H1 (cell line): Measurements from ENCODE around the gene PARD6A. TPM values are rescaled to one million over a fixed set of nuclear protein-coding genes. Genes with fewer than 3 reads are reported as not detected.
A peak's percentile ranks its signal among the peaks of the same experiment; 100 is the strongest.

ENCODE experiments used
- CTCF ChIA-PET: fragments of 300-600 bp; sonication (Branson Sonifier 250); formaldehyde crosslinking; loops from one replicate; lab custom pipeline; 2021; ENCODE audit not compliant: partially characterized antibody; lab: Charles Lee
- POLR2A ChIA-PET: fragments of 300-600 bp; sonication (Branson Sonifier 250); formaldehyde crosslinking; loops from one replicate; lab custom pipeline; 2021; ENCODE audit warnings: inconsistent platforms; ENCODE audit not compliant: partially characterized antibody; lab: Charles Lee
- DNase-seq, 2 experiments: peaks; one replicate each; pipeline versions ENCODE4 v3.0.0 to v3.0.0-alpha.2; 2010 to 2022; ENCODE audit warnings: low spot score in 2 of 2, low read depth in 1 of 2, mixed read lengths in 1 of 2
- FAIRE-seq: peaks from 2 replicates; lab custom pipeline; 2011; peaks lifted over from hg19 to GRCh38; lab: Jason Lieb, UNC
- H2AFZ ChIP-seq: 2 replicates; pipeline ENCODE4 v1.8.1; 2012; ENCODE audit warnings: low read length, inconsistent platforms
- H2AK5ac ChIP-seq: 2 replicates; pipeline ENCODE4 v1.6.1; 2013; ENCODE audit warnings: low read depth, low read length
- H2BK120ac ChIP-seq: replicated peaks from 2 replicates; pipeline ENCODE3; 2013; ENCODE audit warnings: low read depth, low read length, inconsistent platforms
- H2BK12ac ChIP-seq: 2 replicates; pipeline ENCODE4 v1.6.1; 2013; ENCODE audit warnings: low read depth, low read length
- H2BK15ac ChIP-seq: 2 replicates; pipeline ENCODE4 v1.6.1; 2013; ENCODE audit warnings: low read length
- H2BK20ac ChIP-seq: 2 replicates; pipeline ENCODE4 v1.6.1; 2013; ENCODE audit warnings: low read length
- H2BK5ac ChIP-seq: 2 replicates; pipeline ENCODE4 v1.6.1; 2013; ENCODE audit warnings: low read depth, low read length
- H3K14ac ChIP-seq: 2 replicates; pipeline ENCODE4 v1.6.1; 2013; ENCODE audit warnings: inconsistent platforms; ENCODE audit not compliant: insufficient read length
- H3K18ac ChIP-seq: 2 replicates; pipeline ENCODE4 v1.6.1; 2013; ENCODE audit warnings: low read length; ENCODE audit errors: extremely low read depth
- H3K23ac ChIP-seq: 2 replicates; pipeline ENCODE4 v1.6.1; 2013; ENCODE audit warnings: inconsistent platforms; ENCODE audit not compliant: insufficient read length
- H3K23me2 ChIP-seq: 2 replicates; pipeline ENCODE4 v1.6.1; 2013; ENCODE audit warnings: low read depth, low read length
- H3K27ac ChIP-seq: 2 replicates; pipeline ENCODE4 v1.6.1; 2011; ENCODE audit warnings: low read depth, low read length, inconsistent platforms
- H3K27me3 ChIP-seq, 4 experiments: replicated peaks in 1 of 4; 1 replicate in 1 of 4; 2 replicates in 3 of 4; pipeline versions ENCODE4 v1.6.1 to v1.8.1; 2011 to 2013; ENCODE audit warnings: low read length in 3 of 4, mild to moderate bottlenecking in 3 of 4, inconsistent platforms in 2 of 4, mixed read lengths in 2 of 4, moderate library complexity in 1 of 4; ENCODE audit not compliant: control insufficient read depth in 3 of 4, insufficient read depth in 3 of 4; ENCODE audit errors: extremely low read depth in 1 of 4
- H3K36me3 ChIP-seq, 4 experiments: 2 replicates each; pipeline versions ENCODE4 v1.6.1 to v1.8.1; 2011 to 2013; ENCODE audit warnings: mild to moderate bottlenecking in 4 of 4, low read length in 3 of 4, moderate library complexity in 2 of 4, control low read depth in 1 of 4, inconsistent platforms in 1 of 4; ENCODE audit not compliant: insufficient read depth in 4 of 4, control insufficient read depth in 2 of 4
- H3K4ac ChIP-seq: replicated peaks from 2 replicates; pipeline ENCODE3; 2013; ENCODE audit warnings: low read length, low read depth, mixed read lengths, inconsistent platforms; ENCODE audit not compliant: insufficient read length
- H3K4me1 ChIP-seq, 4 experiments: replicated peaks in 1 of 4; 1 replicate in 1 of 4; 2 replicates in 3 of 4; pipeline versions ENCODE4 v1.6.1 to v1.8.1; 2011 to 2013; ENCODE audit warnings: low read length in 3 of 4, inconsistent platforms in 2 of 4, mixed read lengths in 1 of 4; ENCODE audit not compliant: insufficient read depth in 4 of 4, control insufficient read depth in 3 of 4
- H3K4me2 ChIP-seq, 2 experiments: 2 replicates each; pipeline versions ENCODE4 v1.6.1 to v1.8.1; 2011 to 2013; ENCODE audit warnings: low read depth in 2 of 2, low read length in 2 of 2, control low read depth in 1 of 2, inconsistent platforms in 1 of 2, mild to moderate bottlenecking in 1 of 2; ENCODE audit not compliant: insufficient read depth in 1 of 2
- H3K4me3 ChIP-seq, 4 experiments: fragments of 200-600, 300-600 bp in 1 of 4; sonication (generic), shearing (Covaris generic), sonication (Bioruptor Twin) in 1 of 4; 2 replicates each; pipeline versions ENCODE4 v1.5.1 to v1.8.1; 2011 to 2016; ENCODE audit warnings: low read length in 4 of 4, low read depth in 3 of 4, control low read depth in 2 of 4, inconsistent platforms in 2 of 4, mild to moderate bottlenecking in 2 of 4, mixed read lengths in 1 of 4, moderate library complexity in 1 of 4; ENCODE audit not compliant: insufficient read depth in 2 of 4; ENCODE audit errors: extremely low read depth in 1 of 4
- H3K56ac ChIP-seq: replicated peaks from 2 replicates; pipeline ENCODE3; 2013; ENCODE audit warnings: low read depth, mild to moderate bottlenecking, mixed read lengths, low read length, inconsistent platforms; ENCODE audit not compliant: insufficient read length
- H3K79me1 ChIP-seq: 2 replicates; pipeline ENCODE4 v1.6.1; 2013; ENCODE audit warnings: low read depth, low read length, control low read depth
- H3K79me2 ChIP-seq, 2 experiments: 2 replicates each; pipeline versions ENCODE4 v1.6.1 to v1.8.1; 2012 to 2013; ENCODE audit warnings: low read length in 2 of 2, mild to moderate bottlenecking in 2 of 2, inconsistent platforms in 1 of 2; ENCODE audit not compliant: insufficient read depth in 2 of 2, control insufficient read depth in 1 of 2
- H3K9ac ChIP-seq, 4 experiments: replicated peaks in 1 of 4; 1 replicate in 1 of 4; 2 replicates in 3 of 4; pipeline versions ENCODE4 v1.6.1 to v1.8.1; 2011 to 2013; ENCODE audit warnings: low read depth in 3 of 4, low read length in 3 of 4, control low read depth in 2 of 4, mild to moderate bottlenecking in 2 of 4, moderate library complexity in 2 of 4, inconsistent platforms in 1 of 4; ENCODE audit errors: extremely low read depth in 1 of 4
- H3K9me3 ChIP-seq, 2 experiments: 2 replicates each; pipeline versions ENCODE4 v1.6.1 to v1.8.1; 2012 to 2013; ENCODE audit warnings: mild to moderate bottlenecking in 2 of 2, moderate library complexity in 2 of 2, control low read depth in 1 of 2, inconsistent platforms in 1 of 2, low read depth in 1 of 2, low read length in 1 of 2, mixed read lengths in 1 of 2; ENCODE audit not compliant: insufficient read depth in 2 of 2
- H4K20me1 ChIP-seq, 2 experiments: replicated peaks in 1 of 2; 2 replicates each; pipeline versions ENCODE3 to v1.8.1; 2011 to 2013; ENCODE audit warnings: inconsistent platforms in 2 of 2, low read length in 2 of 2, mild to moderate bottlenecking in 1 of 2; ENCODE audit not compliant: insufficient read depth in 2 of 2, control insufficient read depth in 1 of 2
- H4K5ac ChIP-seq: 2 replicates; pipeline ENCODE4 v1.6.1; 2013; ENCODE audit warnings: low read length, low read depth, mixed read lengths, inconsistent platforms; ENCODE audit not compliant: insufficient read length
- H4K8ac ChIP-seq: 2 replicates; pipeline ENCODE4 v1.8.0; 2013; ENCODE audit warnings: mild to moderate bottlenecking, moderate library complexity, low read length, inconsistent platforms; ENCODE audit not compliant: insufficient read depth; ENCODE audit errors: extremely low read depth
- H4K91ac ChIP-seq: replicated peaks from 2 replicates; pipeline ENCODE3; 2013; ENCODE audit warnings: low read length, mixed read lengths, inconsistent platforms; ENCODE audit not compliant: insufficient read length
- CHD2 ChIP-seq: IDR thresholded peaks from 2 replicates; pipeline ENCODE4 v1.6.1; 2012; ENCODE audit warnings: low read length, improper control_type of control experiment
- EP300 ChIP-seq, 2 experiments: IDR thresholded peaks; 1 replicate in 1 of 2; 2 replicates in 1 of 2; pipeline ENCODE4 v1.6.1; 2011 to 2012; ENCODE audit warnings: low read depth in 2 of 2, low read length in 2 of 2, mild to moderate bottlenecking in 2 of 2, borderline replicate concordance in 1 of 2, inconsistent platforms in 1 of 2, moderate library complexity in 1 of 2
- JUN ChIP-seq: IDR thresholded peaks from 2 replicates; pipeline ENCODE4 v1.6.1; 2011; ENCODE audit warnings: low read depth, mild to moderate bottlenecking, improper control_type of control experiment, low read length
- JUND ChIP-seq: IDR thresholded peaks from 2 replicates; pipeline ENCODE4 v1.6.1; 2011; ENCODE audit warnings: mild to moderate bottlenecking, improper control_type of control experiment, low read length
- RBBP5 ChIP-seq: IDR thresholded peaks from 2 replicates; pipeline ENCODE4 v1.7.1; 2012; ENCODE audit warnings: low read depth, mild to moderate bottlenecking, inconsistent platforms, low read length, moderate library complexity, borderline replicate concordance
- RXRA ChIP-seq: IDR thresholded peaks from 2 replicates; pipeline ENCODE4 v1.6.1; 2011; ENCODE audit warnings: low read depth, mild to moderate bottlenecking, low read length, moderate library complexity; ENCODE audit not compliant: insufficient read depth
- SIX5 ChIP-seq: IDR thresholded peaks from 2 replicates; pipeline ENCODE4 v1.6.1; 2011; ENCODE audit warnings: mild to moderate bottlenecking, low read depth, low read length
- TAF7 ChIP-seq: optimal IDR thresholded peaks from 2 replicates; pipeline ENCODE3; 2011; ENCODE audit warnings: low read depth, mild to moderate bottlenecking, inconsistent platforms, low read length, moderate library complexity, borderline replicate concordance
- WGBS, 2 experiments: shearing (Covaris generic) in 1 of 2; methylation state at CpG; one replicate each; pipeline versions ENCODE4 v1.1.6 to v1.1.7; 2013 to 2015; ENCODE audit warnings: low lambda C conversion rate in 2 of 2, mixed read lengths in 2 of 2, inconsistent platforms in 1 of 2, low coverage in 1 of 2, missing lambda C conversion rate in 1 of 2; ENCODE audit not compliant: insufficient replicate concordance in 2 of 2, insufficient coverage in 1 of 2, insufficient read length in 1 of 2; ENCODE audit errors: extremely low coverage in 1 of 2, missing lambda C conversion rate in 1 of 2; 5-methylcytosine and 5-hydroxymethylcytosine counted together
- polyA plus RNA-seq, 7 experiments: library from polyadenylated mRNA; depleted of rRNA in 3 of 7; stranded (reverse) in 5 of 7; unstranded in 2 of 7; fragments of >200 nt in 5 of 7; fragments of 200-250 nt in 2 of 7; gene quantifications; 1 replicate in 5 of 7; 2 replicates in 1 of 7; 4 replicates in 1 of 7; pipeline versions ENCODE4 v1.2.1 to v1.2.3, GENCODE V29; 2011 to 2013; ENCODE audit warnings: missing spikeins in 2 of 7, mixed read lengths in 2 of 7
- total RNA-seq: library from RNA; stranded (reverse); fragmentation: NEBNext Ultra II Directional; extraction: Animal tissue kit (Norgen Biotek cat#: 25700); gene quantifications from 2 replicates; pipeline ENCODE4 v1.2.1, GENCODE V29; 2021

The PARD6A gene
- total and polyA plus RNA-seq, 2 of the 8 experiments (the other 6 are each of a cell fraction or from before 2014, with no cell fraction given), result 15.1 to 21.8 TPM

DNA sequence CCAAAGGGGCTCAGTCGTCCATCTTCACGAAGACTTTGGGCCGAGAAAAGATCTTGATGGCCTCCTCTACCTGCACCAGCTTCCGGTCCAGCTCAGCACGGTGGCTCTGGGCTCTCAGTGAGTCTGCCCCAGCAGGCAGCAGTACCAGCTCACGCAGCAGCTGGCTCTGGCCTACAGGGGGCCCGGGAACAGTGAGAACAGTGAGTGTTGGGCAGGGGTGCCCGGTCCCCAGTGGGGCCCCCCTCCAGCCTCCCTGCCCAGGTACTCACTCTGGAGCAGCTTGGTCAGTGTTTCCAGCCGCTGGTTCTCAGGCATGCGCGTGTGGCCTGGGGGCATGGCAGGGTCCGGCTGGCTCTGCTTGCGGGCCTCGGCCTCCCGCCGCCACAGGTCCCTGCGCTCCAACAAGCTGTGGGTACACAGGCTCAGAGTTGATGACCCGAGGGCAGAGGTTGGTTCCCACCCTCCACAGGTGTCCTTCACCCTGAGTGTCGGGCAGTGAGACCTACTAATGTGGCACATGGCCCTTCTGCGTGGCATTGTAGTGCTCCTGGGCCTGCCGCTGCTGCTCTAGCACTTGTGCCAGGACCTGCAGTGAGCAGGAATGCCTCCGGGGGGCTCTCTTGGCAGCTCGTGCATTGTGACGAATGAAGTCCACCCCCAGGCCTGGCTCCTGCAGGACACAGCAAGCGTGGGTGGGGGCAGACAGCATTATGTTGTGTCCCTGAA is 2.6 kb downstream of the PARD6A start:
- Histone ChIP-seq H3K4me1 (peaks cover 0 to 33% (median 20%) of the 10 kb centered on the region in 4 experiments; a peak in 5 of 7 replicates), H3K18ac (no peak overlapping the region), H3K4ac (no peak overlapping the region), H2AFZ (no peak overlapping the region), H2BK15ac (no peak overlapping the region), H3K9ac (no peak overlapping the region), H3K79me1 (no peaks in the 10 kb centered on the region), H2AK5ac (no peak overlapping the region), H3K9me3 (no peaks in the 10 kb centered on the region), H4K20me1 (peaks cover 5 to 8% of the 10 kb centered on the region in 2 experiments), H2BK12ac (peak overlapping the region; percentile 80; the same call in 1 of the 2 replicates), H3K27ac (no peak overlapping the region), H3K23ac (no peak overlapping the region), H4K91ac (no peak overlapping the region), H3K4me3 (no peak overlapping the region), H4K8ac (no peak overlapping the region; the same call in 1 of the 2 replicates), H3K56ac (no peak overlapping the region), H2BK5ac (no peak overlapping the region), H3K79me2 (no peaks in the 10 kb centered on the region), H3K27me3 (peaks cover 0 to 3% (median under 1%) of the 10 kb centered on the region in 4 experiments; a peak in 2 of 7 replicates), H2BK20ac (no peak overlapping the region), H3K4me2 (no peak overlapping the region), H3K36me3 (no peaks in the 10 kb centered on the region), H4K5ac (no peak overlapping the region), H3K23me2 (peaks cover 27% of the 10 kb centered on the region), H3K14ac (no peak overlapping the region), H2BK120ac (no peak overlapping the region)
- FAIRE-seq (no peak), DNase-seq (peak in 1 of 2 experiments; percentile 88)
- ChIA-PET POLR2A (interaction anchor here (1.4 to 2.0 kb wide), 5 partner anchors 11 to 221 kb away, joined by 3 to 6 read pairs (median 4); partner anchors contain the start of gene NRN1L), CTCF (interaction anchor here (0.5 to 13.7 kb wide), 58 partner anchors 11 to 431 kb away, joined by 3 to 202 read pairs (median 4); partner anchors contain the start of genes ATP6V0D1, CARMIL2, CTCF and NRN1L)
- 74% methylated on average over 25 of the region's 25 CpGs; no CpG with 5 or more reads in 1 of the 2 experiments for WGBS, 2 experiments
- TF ChIP-seq SIX5 (no peak), RXRA (no peak), TAF7 (no peak), JUN (no peak), JUND (no peak), CHD2 (no peak), EP300 (IDR thresholded peaks at IDR 0.05; ENCODE audit: borderline replicate concordance in 1 of 2, low read depth in 2 of 2, low read length in 2 of 2) (no peak), RBBP5 (no peak)
